Measurements from ENCODE around the gene PAN3. TPM values are rescaled to one million over a fixed set of nuclear protein-coding genes. Genes with fewer than 3 reads are reported as not detected.

PAN3 gene
- total and polyA plus RNA-seq, 4 experiments from 2014 or later = 2.8 to 66.7 (median 36.4) TPM

DNA sequence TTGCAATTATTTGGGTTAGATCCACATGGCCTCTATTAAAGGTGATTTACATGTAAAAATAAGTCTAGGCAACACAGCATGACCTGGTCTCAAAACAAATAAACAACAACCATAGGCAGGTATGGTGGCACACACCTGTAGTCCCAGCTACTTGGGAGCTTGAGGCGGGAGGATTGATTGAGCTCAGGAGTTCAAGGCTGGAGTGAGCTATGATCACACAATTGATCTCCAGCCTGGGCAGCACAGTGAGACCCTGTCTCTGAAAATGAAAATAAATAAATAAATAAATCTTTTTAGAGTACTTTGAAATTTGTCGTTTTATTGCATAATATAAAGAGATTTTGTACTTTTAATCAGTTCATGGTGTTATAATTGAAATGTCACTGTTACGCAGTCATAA lies 93.3 kb downstream of the PAN3 start:
- ChIA-PET CTCF (ENCODE audit: partially characterized antibody) (no interaction called here), POLR2A (ENCODE audit: partially characterized antibody) (interaction anchor here (1.0 kb wide), 1 partner anchor 92 kb away, joined by 3 read pairs; no protein-coding TSS in a partner anchor)
- H3K4me3 Mint-ChIP-seq = no peak overlapping the region
- no peaks in the 10 kb centered on the region for H3K36me3 ChIP-seq (ENCODE audit: insufficient read depth, low read length)
- H3K27me3 ChIP-seq (ENCODE audit: insufficient read depth, low read length) = no peaks in the 10 kb centered on the region
- H3K9me3 ChIP-seq (ENCODE audit: control insufficient read depth in 1 of 2, low read length in 2 of 2) = no peaks in the 10 kb centered on the region
- peaks cover 3 to 13% (median 9%) of the 10 kb centered on the region in 4 donors for H3K4me1 Mint-ChIP-seq
- no peaks in the 10 kb centered on the region for H3K27me3 Mint-ChIP-seq
- H3K27ac Mint-ChIP-seq = peak overlapping the region in 1 of 7 donors; percentile 18
- intact Hi-C loops (cut with micrococcal nuclease) = no loop called here
- DNase-seq = no peak
- H3K4me3 ChIP-seq (ENCODE audit: low read length in 2 of 2) = no peak overlapping the region
- H3K9me3 Mint-ChIP-seq = no peaks in the 10 kb centered on the region
- H3K4me1 ChIP-seq (ENCODE audit: insufficient read depth, low read length) = no peaks in the 10 kb centered on the region
- H3K27ac ChIP-seq (ENCODE audit: low read depth, low read length) = no peak overlapping the region
- H3K36me3 Mint-ChIP-seq = peaks cover 32 to 38% of the 10 kb centered on the region in 2 donors

DNA sequence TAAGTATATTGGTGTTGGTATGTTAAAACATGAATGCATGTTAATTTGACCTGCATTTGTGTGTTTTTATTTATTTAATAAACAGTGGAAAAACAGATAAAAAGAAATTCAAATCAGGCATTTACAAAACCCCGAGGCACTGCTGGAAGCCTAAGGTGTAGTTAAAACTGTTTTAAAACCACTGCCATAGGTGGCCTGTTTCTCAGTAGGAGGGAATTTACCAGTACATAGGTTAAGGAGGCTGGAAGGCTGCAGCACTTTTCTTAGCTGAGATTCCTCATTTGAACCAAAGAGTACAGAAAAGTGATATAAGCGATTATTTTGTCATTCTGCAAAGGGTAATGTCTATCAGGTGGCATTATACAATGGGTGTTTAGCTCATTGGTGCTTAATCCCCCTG lies 99.6 kb downstream of the PAN3 start:
- no peaks in the 10 kb centered on the region for H3K4me1 ChIP-seq (ENCODE audit: insufficient read depth, low read length)
- Mint-ChIP-seq H3K36me3 (peaks cover 43 to 54% of the 10 kb centered on the region in 2 donors), H3K27me3 (no peaks in the 10 kb centered on the region), H3K4me1 (peaks cover 2 to 12% (median 7%) of the 10 kb centered on the region in 4 donors), H3K4me3 (no peak overlapping the region), H3K9me3 (no peaks in the 10 kb centered on the region), H3K27ac (peak overlapping the region in 2 of 7 donors; percentile 2 to 17)
- no peaks in the 10 kb centered on the region for H3K36me3 ChIP-seq (ENCODE audit: insufficient read depth, low read length)
- no peaks in the 10 kb centered on the region for H3K9me3 ChIP-seq (ENCODE audit: control insufficient read depth in 1 of 2, low read length in 2 of 2)
- H3K27me3 ChIP-seq (ENCODE audit: insufficient read depth, low read length) = no peaks in the 10 kb centered on the region
- no peak for DNase-seq
- intact Hi-C loops (cut with micrococcal nuclease) = no loop called here
- H3K27ac ChIP-seq (ENCODE audit: low read depth, low read length) = no peak overlapping the region
- no peak overlapping the region for H3K4me3 ChIP-seq (ENCODE audit: low read length in 2 of 2)
- CTCF ChIA-PET (ENCODE audit: partially characterized antibody) = interaction anchor here (1.1 kb wide), 1 partner anchor 26 kb away, joined by 3 read pairs; no protein-coding TSS in a partner anchor
- POLR2A ChIA-PET (ENCODE audit: partially characterized antibody) = no interaction called here

DNA sequence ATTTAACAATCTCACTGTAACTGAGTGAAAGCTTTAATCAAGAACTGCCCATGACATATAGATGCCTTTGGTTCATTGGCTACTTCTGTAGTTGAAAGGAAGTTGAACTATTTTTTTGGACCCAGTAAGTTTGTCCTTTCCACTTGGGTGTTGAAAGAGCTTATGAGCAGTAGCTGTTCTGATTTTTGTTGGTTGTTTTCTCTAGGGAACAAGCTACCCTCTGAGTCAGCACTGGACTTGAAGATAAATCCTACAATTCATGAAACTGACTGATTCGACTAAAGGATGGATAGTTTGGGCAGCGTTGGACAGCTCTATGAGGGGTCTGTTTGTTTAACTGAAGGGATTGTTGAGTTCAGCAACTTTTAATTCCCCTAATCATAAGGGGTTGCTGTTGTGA lies 101.0 kb downstream of the PAN3 start:
- no peaks in the 10 kb centered on the region for H3K27me3 ChIP-seq (ENCODE audit: insufficient read depth, low read length)
- no peak overlapping the region for H3K27ac ChIP-seq (ENCODE audit: low read depth, low read length)
- DNase-seq = no peak
- Mint-ChIP-seq H3K36me3 (peaks cover 44 to 61% of the 10 kb centered on the region in 2 donors), H3K4me1 (peaks cover 2 to 12% (median 6%) of the 10 kb centered on the region in 4 donors), H3K4me3 (no peak overlapping the region), H3K9me3 (no peaks in the 10 kb centered on the region), H3K27me3 (no peaks in the 10 kb centered on the region), H3K27ac (no peak overlapping the region)
- ChIA-PET CTCF (ENCODE audit: partially characterized antibody) (interaction anchor here (1.0 kb wide), 1 partner anchor 16 kb away, joined by 4 read pairs; no protein-coding TSS in a partner anchor), POLR2A (ENCODE audit: partially characterized antibody) (interaction anchor here (1.3 kb wide), 1 partner anchor 11 kb away, joined by 3 read pairs; no protein-coding TSS in a partner anchor)
- H3K4me1 ChIP-seq (ENCODE audit: insufficient read depth, low read length) = no peaks in the 10 kb centered on the region
- intact Hi-C loops (cut with micrococcal nuclease) = no loop called here
- H3K4me3 ChIP-seq (ENCODE audit: low read length in 2 of 2) = no peak overlapping the region
- no peaks in the 10 kb centered on the region for H3K36me3 ChIP-seq (ENCODE audit: insufficient read depth, low read length)
- no peaks in the 10 kb centered on the region for H3K9me3 ChIP-seq (ENCODE audit: control insufficient read depth in 1 of 2, low read length in 2 of 2)

DNA sequence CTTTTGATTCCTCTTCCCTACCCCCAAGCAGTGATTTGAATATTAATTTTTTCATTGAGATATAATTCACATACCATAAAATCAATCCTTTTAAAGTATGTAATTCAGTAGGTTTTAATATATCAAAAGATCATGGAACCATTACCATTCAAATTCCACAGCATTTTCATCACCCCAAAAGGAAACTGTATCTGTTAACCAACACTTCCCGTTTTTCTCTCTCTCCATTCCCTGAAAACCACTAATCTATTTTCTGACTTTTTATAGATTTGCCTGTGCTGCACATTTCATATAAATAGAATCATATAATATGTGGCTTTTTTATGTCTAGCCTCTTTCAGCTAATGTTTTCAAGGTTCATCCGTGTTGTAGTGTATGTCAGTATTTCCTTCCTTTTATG lies 107.1 kb downstream of the PAN3 start:
- Mint-ChIP-seq H3K27ac (no peak overlapping the region), H3K4me1 (peaks cover 28 to 39% (median 32%) of the 10 kb centered on the region in 4 donors)
- POLR2A ChIA-PET (ENCODE audit: partially characterized antibody) = no interaction called here

DNA sequence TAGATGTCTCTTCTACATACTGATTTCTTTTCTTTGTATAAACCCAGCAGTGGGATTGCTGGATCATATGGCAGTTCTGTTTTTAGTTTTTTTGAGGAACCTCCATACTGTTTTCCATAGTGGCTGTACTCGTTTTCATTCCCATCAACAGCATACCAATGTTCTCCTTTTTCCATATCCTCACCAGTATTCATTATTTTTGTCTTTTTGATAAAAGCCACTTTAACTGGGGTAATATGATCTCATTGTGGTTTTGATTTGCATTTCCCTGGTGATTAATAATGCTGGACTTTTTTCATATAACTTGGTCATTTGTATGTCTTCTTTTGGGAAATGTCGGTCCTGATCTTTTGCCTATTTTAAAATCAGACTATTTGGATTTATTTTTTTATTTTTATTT lies 108.5 kb downstream of the PAN3 start:
- POLR2A ChIA-PET (ENCODE audit: partially characterized antibody) = interaction anchor here (1.0 kb wide), 1 partner anchor 9 kb away, joined by 4 read pairs; no protein-coding TSS in a partner anchor
- H3K27ac ChIP-seq (ENCODE audit: low read depth, low read length) = no peak overlapping the region
- peaks cover 18% of the 10 kb centered on the region for H3K4me1 ChIP-seq (ENCODE audit: insufficient read depth, low read length)
- Mint-ChIP-seq H3K27me3 (no peaks in the 10 kb centered on the region), H3K4me1 (peaks cover 31 to 51% (median 41%) of the 10 kb centered on the region in 4 donors), H3K36me3 (peaks cover 59 to 74% of the 10 kb centered on the region in 2 donors), H3K4me3 (peak overlapping the region in 1 of 8 donors; percentile 48), H3K27ac (no peak overlapping the region), H3K9me3 (peaks cover 0 to 4% (median 0%) of the 10 kb centered on the region in 8 donors)
- no peak for DNase-seq
- CTCF ChIA-PET (ENCODE audit: partially characterized antibody) = no interaction called here
- no peaks in the 10 kb centered on the region for H3K9me3 ChIP-seq (ENCODE audit: control insufficient read depth in 1 of 2, low read length in 2 of 2)
- H3K36me3 ChIP-seq (ENCODE audit: insufficient read depth, low read length) = no peaks in the 10 kb centered on the region
- H3K4me3 ChIP-seq (ENCODE audit: low read length in 2 of 2) = no peak overlapping the region
- intact Hi-C loops (cut with micrococcal nuclease) = no loop called here
- H3K27me3 ChIP-seq (ENCODE audit: insufficient read depth, low read length) = no peaks in the 10 kb centered on the region

More for the DNA sequence above, 107.1 kb downstream of the PAN3 start:
- Mint-ChIP-seq H3K4me3 (no peak overlapping the region), H3K27me3 (no peaks in the 10 kb centered on the region), H3K9me3 (peaks cover 0 to 4% (median 0%) of the 10 kb centered on the region in 8 donors), H3K36me3 (peaks cover 61 to 74% of the 10 kb centered on the region in 2 donors)
- H3K36me3 ChIP-seq (ENCODE audit: insufficient read depth, low read length) = no peaks in the 10 kb centered on the region
- H3K4me3 ChIP-seq (ENCODE audit: low read length in 2 of 2) = no peak overlapping the region
- no peaks in the 10 kb centered on the region for H3K27me3 ChIP-seq (ENCODE audit: insufficient read depth, low read length)
- H3K4me1 ChIP-seq (ENCODE audit: insufficient read depth, low read length) = peaks cover 15% of the 10 kb centered on the region
- DNase-seq = no peak
- CTCF ChIA-PET (ENCODE audit: partially characterized antibody) = no interaction called here
- intact Hi-C loops (cut with micrococcal nuclease) = no loop called here
- H3K27ac ChIP-seq (ENCODE audit: low read depth, low read length) = no peak overlapping the region
- no peaks in the 10 kb centered on the region for H3K9me3 ChIP-seq (ENCODE audit: control insufficient read depth in 1 of 2, low read length in 2 of 2)

DNA sequence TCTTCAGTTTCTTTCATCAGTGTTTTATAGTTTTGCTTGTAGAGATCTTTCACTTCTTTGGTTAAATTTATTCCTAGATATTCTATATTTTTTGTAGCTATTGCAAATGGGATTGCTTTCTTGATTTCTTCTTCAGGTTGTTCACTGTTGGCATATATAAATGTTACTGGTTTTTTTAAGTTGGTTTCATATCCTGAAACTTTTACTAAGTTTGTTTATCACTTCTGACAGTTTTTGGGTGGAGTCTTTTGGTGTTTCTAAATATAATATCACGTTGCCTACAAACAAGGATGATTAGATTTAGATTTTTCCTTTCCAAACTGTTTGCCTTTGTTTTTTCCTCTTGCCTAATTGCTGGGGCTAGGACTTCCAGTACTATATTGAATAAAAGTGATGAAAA lies 109.7 kb downstream of the PAN3 start:
- Histone ChIP-seq H3K27ac (ENCODE audit: low read depth, low read length) (no peak overlapping the region), H3K27me3 (ENCODE audit: insufficient read depth, low read length) (no peaks in the 10 kb centered on the region), H3K9me3 (ENCODE audit: control insufficient read depth in 1 of 2, low read length in 2 of 2) (no peaks in the 10 kb centered on the region), H3K4me1 (ENCODE audit: insufficient read depth, low read length) (peaks cover 18% of the 10 kb centered on the region), H3K4me3 (ENCODE audit: low read length in 2 of 2) (no peak overlapping the region), H3K36me3 (ENCODE audit: insufficient read depth, low read length) (no peaks in the 10 kb centered on the region)
- no peak for DNase-seq
- Mint-ChIP-seq H3K9me3 (peaks cover 0 to 4% (median 0%) of the 10 kb centered on the region in 8 donors), H3K27me3 (no peaks in the 10 kb centered on the region), H3K4me3 (peak overlapping the region in 1 of 8 donors; percentile 8), H3K36me3 (peaks cover 52 to 66% of the 10 kb centered on the region in 2 donors), H3K4me1 (peaks cover 29 to 50% (median 40%) of the 10 kb centered on the region in 4 donors), H3K27ac (peak overlapping the region in 2 of 7 donors; percentile 2 to 78)
- POLR2A ChIA-PET (ENCODE audit: partially characterized antibody) = no interaction called here
- CTCF ChIA-PET (ENCODE audit: partially characterized antibody) = interaction anchor here (1.5 kb wide), 1 partner anchor 12 kb away, joined by 4 read pairs; no protein-coding TSS in a partner anchor
- intact Hi-C loops (cut with micrococcal nuclease) = no loop called here

DNA sequence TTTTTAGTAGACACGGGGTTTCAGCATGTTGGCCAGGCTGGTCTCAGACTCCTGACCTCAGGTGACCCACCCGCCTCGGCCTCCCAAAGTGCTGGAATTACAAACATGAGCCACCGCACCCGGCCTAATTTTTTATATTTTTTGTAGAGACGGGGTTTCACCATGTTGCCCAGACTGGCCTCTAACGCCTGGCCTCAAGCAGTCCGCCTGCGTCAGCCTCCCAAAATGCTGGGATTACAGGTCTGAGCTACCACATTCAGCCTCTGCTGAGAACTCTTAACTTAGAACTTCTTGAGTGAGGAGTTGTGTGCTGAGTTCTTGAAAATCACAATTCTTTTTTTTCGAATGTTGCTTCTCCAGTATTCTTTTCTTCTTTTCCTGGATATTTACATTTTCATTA lies 112.2 kb downstream of the PAN3 start:
- Histone ChIP-seq H3K36me3 (ENCODE audit: insufficient read depth, low read length) (no peaks in the 10 kb centered on the region), H3K27ac (ENCODE audit: low read depth, low read length) (no peak overlapping the region), H3K9me3 (ENCODE audit: control insufficient read depth in 1 of 2, low read length in 2 of 2) (no peaks in the 10 kb centered on the region), H3K4me3 (ENCODE audit: low read length in 2 of 2) (no peak overlapping the region), H3K4me1 (ENCODE audit: insufficient read depth, low read length) (peaks cover 18% of the 10 kb centered on the region), H3K27me3 (ENCODE audit: insufficient read depth, low read length) (no peaks in the 10 kb centered on the region)
- DNase-seq = no peak
- Mint-ChIP-seq H3K27ac (no peak overlapping the region), H3K9me3 (peaks cover 0 to 4% (median 0%) of the 10 kb centered on the region in 8 donors), H3K36me3 (peaks cover 49 to 55% of the 10 kb centered on the region in 2 donors), H3K4me1 (peaks cover 42 to 57% (median 49%) of the 10 kb centered on the region in 4 donors), H3K4me3 (no peak overlapping the region), H3K27me3 (no peaks in the 10 kb centered on the region)
- intact Hi-C loops (cut with micrococcal nuclease) = no loop called here
- POLR2A ChIA-PET (ENCODE audit: partially characterized antibody) = no interaction called here
- CTCF ChIA-PET (ENCODE audit: partially characterized antibody) = no interaction called here
